ENCODE measurements around the gene ZC3H4. TPM values are rescaled to one million over a fixed set of nuclear protein-coding genes. Genes with fewer than 3 reads are reported as not detected.
"Not testable (repeated sequence)": the region's sequence is repeated elsewhere in the genome, so short reads cannot be mapped to it uniquely, and the experiment has no call there.

Gene ZC3H4
- total and polyA plus RNA-seq, 4 donors = 2.9 to 11.8 (median 6.3) TPM

DNA sequence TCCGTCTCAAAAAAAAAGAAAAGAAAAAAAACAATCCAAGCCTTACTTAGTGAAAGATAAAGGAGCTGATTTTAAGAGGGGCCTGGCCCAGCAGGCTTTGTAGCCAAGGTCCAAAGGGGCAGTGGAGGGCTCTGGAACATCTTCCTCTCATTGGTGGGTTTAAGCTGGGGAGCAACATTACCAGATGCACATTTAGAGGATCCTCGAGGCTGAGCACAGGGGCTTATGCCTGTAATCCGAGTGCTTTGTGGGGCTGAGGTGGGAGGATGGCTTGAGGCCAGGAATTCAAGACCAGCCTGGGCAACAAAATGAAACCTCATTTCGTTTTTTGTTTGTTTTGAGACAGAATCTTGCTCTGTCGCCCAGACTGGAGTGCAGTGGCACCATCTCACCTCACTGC lies 57.2 kb downstream of the ZC3H4 start (continued):
- TF ChIP-seq, protein P1, sequence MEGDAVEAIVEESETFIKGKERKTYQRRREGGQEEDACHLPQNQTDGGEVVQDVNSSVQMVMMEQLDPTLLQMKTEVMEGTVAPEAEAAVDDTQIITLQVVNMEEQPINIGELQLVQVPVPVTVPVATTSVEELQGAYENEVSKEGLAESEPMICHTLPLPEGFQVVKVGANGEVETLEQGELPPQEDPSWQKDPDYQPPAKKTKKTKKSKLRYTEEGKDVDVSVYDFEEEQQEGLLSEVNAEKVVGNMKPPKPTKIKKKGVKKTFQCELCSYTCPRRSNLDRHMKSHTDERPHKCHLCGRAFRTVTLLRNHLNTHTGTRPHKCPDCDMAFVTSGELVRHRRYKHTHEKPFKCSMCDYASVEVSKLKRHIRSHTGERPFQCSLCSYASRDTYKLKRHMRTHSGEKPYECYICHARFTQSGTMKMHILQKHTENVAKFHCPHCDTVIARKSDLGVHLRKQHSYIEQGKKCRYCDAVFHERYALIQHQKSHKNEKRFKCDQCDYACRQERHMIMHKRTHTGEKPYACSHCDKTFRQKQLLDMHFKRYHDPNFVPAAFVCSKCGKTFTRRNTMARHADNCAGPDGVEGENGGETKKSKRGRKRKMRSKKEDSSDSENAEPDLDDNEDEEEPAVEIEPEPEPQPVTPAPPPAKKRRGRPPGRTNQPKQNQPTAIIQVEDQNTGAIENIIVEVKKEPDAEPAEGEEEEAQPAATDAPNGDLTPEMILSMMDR (IDR thresholded peaks at IDR 0.05; ENCODE audit: low read depth, low read length, missing input control) = no peak
- TF ChIP-seq GABPA (IDR thresholded peaks at IDR 0.05 in 1 of 2, conservative IDR thresholded peaks at IDR 0.05 in 1 of 2) (no peak), EGR1 (IDR thresholded peaks at IDR 0.05; ENCODE audit: low read depth in 2 of 2) (no peak), FOXA2 (IDR thresholded peaks at IDR 0.05) (no peak)
- TF ChIP-seq, protein P2, sequence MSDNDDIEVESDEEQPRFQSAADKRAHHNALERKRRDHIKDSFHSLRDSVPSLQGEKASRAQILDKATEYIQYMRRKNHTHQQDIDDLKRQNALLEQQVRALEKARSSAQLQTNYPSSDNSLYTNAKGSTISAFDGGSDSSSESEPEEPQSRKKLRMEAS (IDR thresholded peaks at IDR 0.05) = no peak

DNA sequence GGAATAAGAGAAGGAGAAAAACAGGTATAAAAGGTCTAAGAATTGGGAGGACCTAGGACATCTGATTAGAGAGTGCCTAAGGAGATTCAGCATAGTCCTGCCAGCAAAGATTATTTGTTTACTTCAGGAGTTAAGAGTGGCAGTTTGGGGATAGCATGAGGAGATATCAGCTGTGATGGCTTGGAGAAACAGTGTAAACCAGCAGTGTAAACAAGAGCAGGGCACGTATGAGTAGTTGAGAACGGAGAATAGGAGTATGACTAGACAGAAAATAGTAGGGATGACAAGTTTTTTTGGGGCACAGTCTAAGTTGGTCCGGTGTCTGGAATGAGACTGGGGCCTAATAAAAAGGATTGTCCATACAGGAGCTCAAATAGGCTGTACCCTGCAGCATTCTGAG lies 63.0 kb downstream of the ZC3H4 start:
- not testable (repeated sequence) for H3K27ac ChIP-seq (ENCODE audit: low read depth in 1 of 2, low read length in 2 of 2); H3K9me3 ChIP-seq (ENCODE audit: control insufficient read depth in 4 of 4, low read length in 3 of 4); H3K36me3 ChIP-seq (ENCODE audit: control insufficient read depth in 4 of 4, insufficient read depth in 3 of 4, low read depth in 1 of 4, low read length in 3 of 4); H3K9ac ChIP-seq (ENCODE audit: low read depth in 1 of 2, low read length in 2 of 2); H3K4me3 ChIP-seq (ENCODE audit: low read depth in 1 of 3, low read length in 3 of 3); H3K27me3 ChIP-seq (ENCODE audit: control insufficient read depth in 4 of 4, insufficient read depth in 4 of 4, low read length in 3 of 4); DNase-seq (ENCODE audit: low spot score)
- peaks cover 0 to 12% (median 9%) of the 10 kb centered on the region in 4 donors for H3K4me1 ChIP-seq (ENCODE audit: control insufficient read depth in 4 of 4, insufficient read depth in 4 of 4, low read length in 3 of 4)
- WGBS = 85% methylated on average over 3 of the region's 3 CpGs

DNA sequence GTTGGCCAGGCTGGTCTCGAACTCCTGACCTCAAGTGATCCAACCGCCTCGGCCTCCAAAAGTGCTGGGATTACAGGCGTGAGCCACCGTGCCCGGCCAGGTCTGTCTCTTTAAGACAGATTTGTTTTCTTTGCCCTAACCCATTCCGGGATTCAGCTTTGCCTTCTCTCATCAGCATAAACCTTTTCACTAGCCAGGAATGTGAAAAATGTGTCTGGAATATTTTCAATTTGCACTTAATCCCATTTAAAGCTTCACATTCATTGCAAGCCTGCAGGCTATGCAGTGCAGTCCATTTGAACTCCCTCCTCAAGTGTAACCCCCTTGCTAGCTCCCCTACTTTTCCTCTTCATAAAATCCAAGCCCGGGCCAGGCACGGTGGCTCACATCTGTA lies 64.3 kb downstream of the ZC3H4 start:
- WGBS = 61% methylated on average over 9 of the region's 9 CpGs
- Histone ChIP-seq H3K4me3 (ENCODE audit: low read depth in 1 of 3, low read length in 3 of 3) (no peak overlapping the region), H3K4me1 (ENCODE audit: control insufficient read depth in 4 of 4, insufficient read depth in 4 of 4, low read length in 3 of 4) (peaks cover 0 to 12% (median 9%) of the 10 kb centered on the region in 4 donors), H3K9me3 (ENCODE audit: control insufficient read depth in 4 of 4, low read length in 3 of 4) (no peaks in the 10 kb centered on the region), H3K9ac (ENCODE audit: low read depth in 1 of 2, low read length in 2 of 2) (no peak overlapping the region), H3K36me3 (ENCODE audit: control insufficient read depth in 4 of 4, insufficient read depth in 3 of 4, low read depth in 1 of 4, low read length in 3 of 4) (no peaks in the 10 kb centered on the region), H3K27ac (ENCODE audit: low read depth in 1 of 2, low read length in 2 of 2) (no peak overlapping the region), H3K27me3 (ENCODE audit: control insufficient read depth in 4 of 4, insufficient read depth in 4 of 4, low read length in 3 of 4) (no peaks in the 10 kb centered on the region)
- no peak for TF ChIP-seq FOXA1 (IDR thresholded peaks at IDR 0.05)
- TF ChIP-seq, protein P3, sequence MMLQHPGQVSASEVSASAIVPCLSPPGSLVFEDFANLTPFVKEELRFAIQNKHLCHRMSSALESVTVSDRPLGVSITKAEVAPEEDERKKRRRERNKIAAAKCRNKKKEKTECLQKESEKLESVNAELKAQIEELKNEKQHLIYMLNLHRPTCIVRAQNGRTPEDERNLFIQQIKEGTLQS (IDR thresholded peaks at IDR 0.05) = no peak
- no peak for TF ChIP-seq JUND (IDR thresholded peaks at IDR 0.05)
- TF ChIP-seq TAF1 (conservative IDR thresholded peaks at IDR 0.05) = no peak
- no peak for TF ChIP-seq YY1 (IDR thresholded peaks at IDR 0.05)
- TF ChIP-seq, protein P1 (IDR thresholded peaks at IDR 0.05; ENCODE audit: low read depth, low read length, missing input control) = no peak
- no peak for TF ChIP-seq RAD21 (IDR thresholded peaks at IDR 0.05)
- no peak for TF ChIP-seq RXRA (IDR thresholded peaks at IDR 0.05)
- TF ChIP-seq, protein P4, sequence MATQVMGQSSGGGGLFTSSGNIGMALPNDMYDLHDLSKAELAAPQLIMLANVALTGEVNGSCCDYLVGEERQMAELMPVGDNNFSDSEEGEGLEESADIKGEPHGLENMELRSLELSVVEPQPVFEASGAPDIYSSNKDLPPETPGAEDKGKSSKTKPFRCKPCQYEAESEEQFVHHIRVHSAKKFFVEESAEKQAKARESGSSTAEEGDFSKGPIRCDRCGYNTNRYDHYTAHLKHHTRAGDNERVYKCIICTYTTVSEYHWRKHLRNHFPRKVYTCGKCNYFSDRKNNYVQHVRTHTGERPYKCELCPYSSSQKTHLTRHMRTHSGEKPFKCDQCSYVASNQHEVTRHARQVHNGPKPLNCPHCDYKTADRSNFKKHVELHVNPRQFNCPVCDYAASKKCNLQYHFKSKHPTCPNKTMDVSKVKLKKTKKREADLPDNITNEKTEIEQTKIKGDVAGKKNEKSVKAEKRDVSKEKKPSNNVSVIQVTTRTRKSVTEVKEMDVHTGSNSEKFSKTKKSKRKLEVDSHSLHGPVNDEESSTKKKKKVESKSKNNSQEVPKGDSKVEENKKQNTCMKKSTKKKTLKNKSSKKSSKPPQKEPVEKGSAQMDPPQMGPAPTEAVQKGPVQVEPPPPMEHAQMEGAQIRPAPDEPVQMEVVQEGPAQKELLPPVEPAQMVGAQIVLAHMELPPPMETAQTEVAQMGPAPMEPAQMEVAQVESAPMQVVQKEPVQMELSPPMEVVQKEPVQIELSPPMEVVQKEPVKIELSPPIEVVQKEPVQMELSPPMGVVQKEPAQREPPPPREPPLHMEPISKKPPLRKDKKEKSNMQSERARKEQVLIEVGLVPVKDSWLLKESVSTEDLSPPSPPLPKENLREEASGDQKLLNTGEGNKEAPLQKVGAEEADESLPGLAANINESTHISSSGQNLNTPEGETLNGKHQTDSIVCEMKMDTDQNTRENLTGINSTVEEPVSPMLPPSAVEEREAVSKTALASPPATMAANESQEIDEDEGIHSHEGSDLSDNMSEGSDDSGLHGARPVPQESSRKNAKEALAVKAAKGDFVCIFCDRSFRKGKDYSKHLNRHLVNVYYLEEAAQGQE (IDR thresholded peaks at IDR 0.05) = no peak
- no peak for TF ChIP-seq SP1 (IDR thresholded peaks at IDR 0.05)
- TF ChIP-seq NR2F2 (IDR thresholded peaks at IDR 0.05) = no peak
- no peak for TF ChIP-seq HNF4A (conservative IDR thresholded peaks at IDR 0.05)
- TF ChIP-seq GABPA (IDR thresholded peaks at IDR 0.05 in 1 of 2, conservative IDR thresholded peaks at IDR 0.05 in 1 of 2) = no peak
- TF ChIP-seq FOXA2 (IDR thresholded peaks at IDR 0.05) = no peak
- TF ChIP-seq EGR1 (IDR thresholded peaks at IDR 0.05; ENCODE audit: low read depth in 2 of 2) = no peak
- DNase-seq (ENCODE audit: low spot score) = no peak

Measured in liver (tissue), 9 donors.